Measurements from ENCODE around the gene ZNF18.
A peak's percentile ranks its signal among the peaks of the same experiment; 100 is the strongest.

The ZNF18 gene, protein sequence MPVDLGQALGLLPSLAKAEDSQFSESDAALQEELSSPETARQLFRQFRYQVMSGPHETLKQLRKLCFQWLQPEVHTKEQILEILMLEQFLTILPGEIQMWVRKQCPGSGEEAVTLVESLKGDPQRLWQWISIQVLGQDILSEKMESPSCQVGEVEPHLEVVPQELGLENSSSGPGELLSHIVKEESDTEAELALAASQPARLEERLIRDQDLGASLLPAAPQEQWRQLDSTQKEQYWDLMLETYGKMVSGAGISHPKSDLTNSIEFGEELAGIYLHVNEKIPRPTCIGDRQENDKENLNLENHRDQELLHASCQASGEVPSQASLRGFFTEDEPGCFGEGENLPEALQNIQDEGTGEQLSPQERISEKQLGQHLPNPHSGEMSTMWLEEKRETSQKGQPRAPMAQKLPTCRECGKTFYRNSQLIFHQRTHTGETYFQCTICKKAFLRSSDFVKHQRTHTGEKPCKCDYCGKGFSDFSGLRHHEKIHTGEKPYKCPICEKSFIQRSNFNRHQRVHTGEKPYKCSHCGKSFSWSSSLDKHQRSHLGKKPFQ

DNA sequence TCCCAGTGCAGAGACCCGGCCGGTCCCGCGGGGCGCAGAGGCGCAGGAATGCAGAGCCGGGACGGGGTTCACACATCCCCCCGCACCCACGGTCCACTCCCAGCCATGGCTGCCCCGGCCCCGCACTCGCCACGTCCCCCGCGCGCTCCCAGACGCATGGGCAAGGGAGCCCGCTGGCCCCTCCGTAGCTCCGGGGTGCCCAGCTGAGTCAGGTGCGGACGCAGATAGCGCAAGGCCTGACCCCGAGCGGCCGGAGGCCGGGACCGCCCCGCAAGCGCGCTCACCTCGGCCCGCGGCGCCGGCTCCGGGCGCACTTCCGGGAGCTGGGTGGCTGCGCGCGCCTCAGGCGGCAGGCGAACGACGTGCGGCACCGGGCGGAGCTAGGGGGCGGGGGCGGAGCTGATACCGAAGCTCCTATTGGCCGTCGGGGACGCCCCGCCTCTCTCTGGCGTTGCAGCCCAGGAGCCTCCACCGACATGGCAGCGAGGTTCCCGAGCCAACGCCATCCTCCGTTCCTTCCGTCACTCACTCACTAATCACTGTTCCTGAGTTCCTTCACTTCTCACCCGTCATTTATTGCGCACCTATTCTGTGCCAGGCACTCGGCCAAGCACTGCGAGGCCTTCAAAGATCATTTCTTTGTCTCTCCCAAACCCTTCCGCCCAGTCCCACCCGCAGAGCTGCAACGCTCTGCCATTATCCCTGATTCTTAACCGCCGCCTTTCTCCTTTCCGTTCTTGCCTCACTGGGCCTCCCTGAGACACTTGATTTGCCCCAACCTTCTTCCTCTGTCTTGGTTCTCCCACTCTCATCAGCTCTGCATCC lies at the start of gene ZNF18:
Gene ZNF18 (minus strand): TSS at position 329 of the 825 bp plus-strand sequence. CDS start 4,646 bp downstream, outside the sequence.
- peak; percentile 95 for DNase-seq (ENCODE audit: low read depth)

DNA sequence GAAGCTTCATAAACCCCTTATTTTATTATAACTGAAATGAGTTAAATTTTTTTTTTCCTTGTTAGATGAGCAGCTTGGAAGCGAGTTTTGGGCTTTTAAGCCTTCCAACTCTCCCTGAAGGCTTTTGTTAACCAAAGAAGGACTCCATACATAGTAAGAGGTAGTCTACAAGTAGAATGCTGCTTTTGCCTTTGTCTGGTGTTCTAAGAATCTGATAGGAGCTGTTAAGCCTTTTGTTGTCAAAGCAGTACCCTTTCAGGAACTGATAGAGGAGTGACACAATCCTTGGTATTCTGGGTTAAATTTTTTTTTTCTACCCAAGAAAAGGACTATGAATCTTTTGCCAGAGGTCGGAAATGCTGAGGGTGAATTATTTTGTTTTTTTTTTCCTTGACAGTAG lies 49.5 kb upstream of the ZNF18 start:
- no peak for DNase-seq (ENCODE audit: low read depth)

DNA sequence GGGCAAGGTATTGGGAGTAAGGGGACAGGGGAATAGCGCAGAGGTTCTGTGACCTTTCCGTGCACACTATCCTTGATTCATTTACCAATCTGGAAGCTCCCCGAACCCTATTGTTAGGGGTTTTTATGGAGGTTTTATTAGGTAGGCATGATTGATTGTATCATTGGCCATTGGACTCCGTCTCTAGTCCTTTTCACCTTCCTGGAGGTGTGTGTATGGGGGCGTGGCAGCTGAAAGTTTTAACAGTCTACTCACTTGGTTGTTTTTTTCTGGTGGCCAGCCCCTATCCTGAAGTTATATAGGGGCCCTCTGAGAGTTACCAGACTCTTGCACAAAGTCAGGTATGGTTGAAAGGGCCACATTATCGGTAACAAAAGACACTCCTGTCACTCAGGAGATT lies 46.4 kb upstream of the ZNF18 start:
- DNase-seq (ENCODE audit: low read depth) = no peak

DNA sequence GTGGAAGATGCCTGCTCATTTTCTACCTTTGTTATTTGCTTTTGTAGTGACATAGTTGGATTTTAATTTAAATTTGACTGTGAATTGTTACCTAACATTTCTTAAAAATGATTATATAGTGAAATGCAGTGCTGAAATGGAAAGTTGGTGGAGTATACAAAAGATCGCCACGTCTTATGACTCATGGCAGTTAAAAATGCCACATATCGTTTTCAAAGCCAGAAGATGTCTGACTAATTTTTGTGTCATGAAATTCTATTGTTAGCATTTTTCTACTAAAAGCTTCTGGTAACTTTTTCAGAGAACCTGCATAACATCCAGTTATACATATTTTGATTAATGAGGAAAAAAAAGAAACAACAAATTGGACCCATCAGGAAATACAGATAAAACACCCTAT lies 44.0 kb upstream of the ZNF18 start:
- DNase-seq (ENCODE audit: low read depth) = no peak

DNA sequence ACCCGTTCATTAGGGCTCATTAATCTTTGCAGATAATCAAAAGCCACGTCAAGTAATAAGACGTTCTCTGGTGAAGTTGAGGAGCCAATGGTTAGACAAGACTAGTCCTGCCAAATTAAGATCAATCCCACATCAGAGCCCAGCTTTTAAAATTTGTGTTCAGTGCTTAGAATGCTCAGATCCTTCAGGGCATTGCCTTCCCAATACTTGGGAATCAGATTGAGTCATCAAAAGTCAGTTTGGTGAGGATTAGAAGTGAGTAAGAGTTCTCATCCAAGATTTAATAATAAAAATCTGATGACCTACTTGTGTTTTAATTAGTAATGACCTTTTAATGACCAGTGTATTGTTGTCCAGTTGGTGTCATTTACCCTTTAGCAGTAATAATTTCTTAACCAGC lies 43.2 kb upstream of the ZNF18 start:
- DNase-seq (ENCODE audit: low read depth) = no peak

DNA sequence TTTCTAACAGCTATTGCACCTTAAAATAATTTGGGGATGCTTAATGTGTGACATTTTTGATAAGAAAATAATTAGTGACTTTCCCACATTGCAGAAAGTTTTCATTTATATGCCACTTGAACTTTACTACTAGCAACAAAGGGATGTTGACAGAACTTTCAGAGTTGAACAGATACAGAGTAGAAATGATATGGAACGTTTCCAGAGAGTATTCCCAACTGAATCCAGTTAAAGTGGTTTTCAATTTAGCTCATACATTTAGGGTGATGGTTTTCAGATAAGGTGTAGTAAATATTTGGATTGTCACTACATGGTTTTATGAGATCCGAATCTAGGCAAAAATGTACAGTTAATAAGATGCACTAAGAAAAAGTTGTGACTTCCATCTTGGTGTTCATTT lies 40.7 kb upstream of the ZNF18 start:
- DNase-seq (ENCODE audit: low read depth) = no peak

DNA sequence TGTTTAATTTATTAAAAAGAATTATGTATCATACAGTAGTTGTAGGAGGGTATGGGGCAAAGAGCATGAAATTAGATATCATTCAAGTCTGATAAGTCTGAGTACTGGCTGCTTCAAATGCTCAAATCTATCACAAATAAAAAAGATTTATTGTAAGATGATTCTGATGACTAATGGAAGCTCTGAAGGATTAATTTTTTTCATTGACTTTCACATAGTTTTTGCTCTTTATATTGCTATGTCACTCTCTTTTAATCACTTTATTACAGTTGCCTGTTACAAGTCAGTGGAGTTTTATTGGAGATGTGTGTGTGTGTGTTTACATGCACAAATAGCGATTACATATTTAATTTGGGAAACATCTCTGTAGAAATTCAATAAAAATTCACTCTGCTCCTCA lies 38.4 kb upstream of the ZNF18 start:
- no peak for DNase-seq (ENCODE audit: low read depth)

DNA sequence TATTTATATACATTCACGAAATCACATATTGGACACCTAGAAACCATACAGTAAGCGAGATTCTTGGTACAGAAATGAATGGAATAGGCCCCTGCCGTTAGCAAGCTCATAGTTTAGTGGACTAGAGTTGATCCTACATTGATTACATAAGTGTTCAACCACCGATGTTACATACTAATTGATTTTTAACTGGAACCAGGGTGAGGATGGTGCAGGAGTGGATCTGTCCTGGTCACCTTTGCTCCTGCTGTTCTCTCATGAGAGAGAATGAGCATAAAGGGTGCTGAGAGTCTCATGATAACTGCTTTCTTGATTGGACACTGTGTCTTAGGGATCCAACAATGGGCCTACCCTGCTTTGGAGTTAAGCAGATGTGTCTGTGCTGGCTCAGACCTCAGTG lies 37.3 kb upstream of the ZNF18 start:
- DNase-seq (ENCODE audit: low read depth) = no peak

DNA sequence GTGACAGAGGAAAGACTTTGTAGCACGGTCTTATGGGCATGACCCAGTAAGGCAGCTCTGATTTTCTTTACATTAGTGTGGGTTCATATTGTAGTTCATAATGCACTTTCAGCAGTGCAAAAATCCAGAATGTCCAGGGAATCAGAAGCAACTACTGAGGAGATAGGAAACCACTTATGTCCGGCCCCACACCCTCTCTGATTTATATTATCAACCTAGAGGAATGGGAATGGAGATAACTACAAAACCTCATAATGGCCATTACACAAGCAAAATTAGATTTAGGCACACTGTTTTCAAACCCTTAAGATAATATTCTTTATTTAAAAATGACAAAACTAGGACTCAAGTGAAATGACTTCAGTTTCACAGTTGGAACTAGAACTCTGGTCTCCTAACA lies 31.3 kb upstream of the ZNF18 start:
- DNase-seq (ENCODE audit: low read depth) = no peak

DNA sequence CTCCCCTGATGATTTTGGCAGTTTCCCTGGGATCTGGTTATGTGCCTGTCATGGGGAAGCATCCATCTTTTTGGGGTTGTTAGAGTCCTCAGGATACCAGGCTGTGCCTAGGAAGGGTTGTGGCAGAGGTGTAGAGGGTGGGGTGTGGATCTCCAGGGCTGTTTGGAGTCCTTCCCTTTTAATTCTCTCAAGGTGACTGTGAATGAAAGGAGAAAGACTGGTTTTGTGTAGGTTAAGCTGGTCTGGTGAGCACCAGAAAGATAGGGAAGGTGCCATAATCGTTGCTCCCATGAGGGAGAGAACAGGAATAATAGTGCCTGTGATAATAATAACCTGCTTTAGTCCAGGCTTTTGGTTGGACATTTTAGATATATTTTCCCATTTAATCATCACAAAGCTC lies 30.4 kb upstream of the ZNF18 start:
- DNase-seq (ENCODE audit: low read depth) = no peak

DNA sequence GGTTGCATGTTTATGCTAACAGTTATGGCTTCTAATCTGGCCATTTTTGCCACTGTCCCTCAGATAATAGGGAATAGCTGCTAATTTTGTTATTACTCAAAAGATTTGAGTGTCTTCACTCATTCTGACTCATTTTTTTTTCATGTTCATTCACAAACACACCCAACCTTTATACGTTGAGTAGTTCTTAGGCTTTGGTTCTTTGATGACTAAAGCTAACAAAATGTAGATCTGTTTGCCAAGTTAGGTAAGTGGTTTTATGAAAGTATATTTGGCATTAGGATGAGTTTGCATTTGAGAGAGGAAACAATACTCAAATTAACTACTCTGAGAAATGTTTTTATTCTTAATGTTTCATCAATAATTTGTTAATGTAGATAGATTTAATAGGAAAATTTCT lies 27.1 kb upstream of the ZNF18 start:
- no peak for DNase-seq (ENCODE audit: low read depth)

DNA sequence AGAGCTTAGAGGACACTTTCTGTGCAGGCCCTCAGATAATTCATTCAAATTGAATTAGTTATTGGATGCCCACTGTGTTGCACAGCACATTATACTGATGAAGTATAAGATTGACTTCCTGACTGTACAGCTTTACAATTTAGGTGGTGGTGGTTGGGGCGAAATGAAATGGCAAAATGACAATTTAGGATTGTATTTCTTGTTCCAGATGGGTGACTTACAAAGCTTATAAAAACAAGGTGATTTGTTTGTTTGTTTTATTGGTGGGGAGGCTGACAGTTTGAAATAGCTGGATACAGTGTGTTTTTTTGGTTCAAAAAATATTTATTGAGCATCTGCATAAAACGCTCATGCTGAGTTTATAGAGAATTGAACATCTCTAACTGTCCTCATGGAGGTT lies 25.0 kb upstream of the ZNF18 start:
- no peak for DNase-seq (ENCODE audit: low read depth)

DNA sequence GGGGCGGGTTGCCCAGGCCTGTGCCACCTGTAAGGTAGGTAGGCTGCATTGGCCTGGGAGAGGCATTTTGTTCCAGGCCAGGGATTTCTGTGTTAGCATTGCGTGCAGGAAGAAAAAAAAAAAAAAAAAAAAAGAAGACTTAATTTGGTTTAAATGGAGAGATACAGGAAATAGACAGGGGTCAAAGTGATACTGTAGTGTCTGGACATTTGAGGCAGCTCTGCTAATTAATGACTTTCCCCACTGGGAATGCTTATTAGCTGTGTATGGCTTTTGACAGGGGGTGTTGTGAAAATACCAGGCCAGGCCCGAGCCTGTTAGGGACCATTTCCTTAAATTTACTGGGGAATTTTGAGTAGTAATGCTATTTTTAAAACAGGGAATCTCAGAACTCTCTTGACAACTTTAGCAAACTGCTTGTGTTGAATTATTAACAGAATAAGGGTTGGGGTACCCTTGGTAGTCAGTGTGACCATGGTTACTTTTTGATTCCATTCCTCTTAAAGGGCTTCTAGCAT lies 24.4 kb upstream of the ZNF18 start:
- no peak for DNase-seq (ENCODE audit: low read depth)

DNA sequence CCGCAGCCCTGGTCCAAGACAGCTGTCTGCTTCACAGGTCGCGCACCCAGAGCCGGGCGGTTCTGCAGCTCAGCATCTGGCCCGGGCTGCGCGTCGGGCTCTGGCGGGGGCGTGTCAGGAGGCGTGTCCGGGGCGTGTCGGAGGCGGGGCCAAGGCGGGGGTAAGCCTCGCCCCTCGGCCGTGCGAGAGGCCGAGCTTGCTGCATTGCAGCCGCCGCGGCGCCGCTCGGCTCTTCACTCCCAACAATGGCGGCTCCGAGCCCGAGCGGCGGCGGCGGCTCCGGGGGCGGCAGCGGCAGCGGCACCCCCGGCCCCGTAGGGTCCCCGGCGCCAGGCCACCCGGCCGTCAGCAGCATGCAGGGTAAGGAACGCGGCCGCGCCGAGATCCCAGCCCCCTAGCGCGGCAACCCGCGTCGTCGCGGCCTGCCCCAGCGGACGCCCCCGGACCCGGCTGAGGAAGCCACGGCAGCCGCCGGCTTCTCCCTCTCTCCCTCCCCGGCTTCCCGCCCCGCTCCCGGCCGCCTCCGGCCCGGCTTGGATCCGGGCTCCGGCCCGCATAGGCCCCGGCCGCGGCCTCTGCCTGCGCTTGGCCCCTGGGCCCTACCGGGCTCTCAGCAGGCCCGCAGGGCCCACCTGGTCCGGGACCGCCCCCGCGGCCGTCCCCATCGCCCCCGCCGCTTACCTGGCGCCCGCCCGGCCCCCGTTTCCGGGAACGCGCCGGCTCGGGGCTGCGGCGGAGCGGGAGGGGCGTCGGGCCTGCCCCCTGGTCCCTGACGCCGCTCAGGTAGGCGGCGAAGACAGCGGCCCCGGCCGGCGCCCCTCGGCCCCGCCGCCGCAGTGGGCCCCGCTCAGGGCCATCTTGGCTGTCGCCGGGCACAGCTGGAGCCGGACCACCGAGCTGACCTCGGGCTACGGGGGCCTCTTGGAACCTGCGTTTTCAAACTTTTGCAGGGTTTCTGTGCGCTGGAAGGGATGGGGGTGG lies 23.7 kb upstream of the ZNF18 start, which contains the start of gene MAP2K4:
Gene MAP2K4 (plus strand): TSS at position 236 of the 981 bp plus-strand sequence. CDS start 10 bp downstream, at position 246.
- peak; percentile 89 for DNase-seq (ENCODE audit: low read depth)

DNA sequence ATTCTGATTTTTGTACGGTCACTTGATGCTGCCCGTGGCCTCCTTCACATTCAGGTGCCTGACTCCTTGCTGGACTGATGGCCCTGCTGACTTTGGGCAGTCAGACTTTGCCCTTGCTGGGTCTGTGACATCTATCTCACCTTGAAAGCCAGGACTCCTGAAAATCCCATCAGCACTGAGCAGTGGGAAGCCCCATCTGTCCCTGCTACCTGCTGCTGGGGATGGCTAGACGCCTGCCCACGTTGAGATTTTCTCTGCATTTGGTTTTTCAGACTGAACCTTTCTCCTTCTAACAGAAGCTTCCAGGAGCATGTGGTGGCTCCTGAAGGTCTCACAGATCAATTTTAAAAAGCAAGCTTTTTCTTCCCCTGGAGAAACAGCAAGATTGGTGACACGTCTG lies 10.2 kb upstream of the ZNF18 start:
- DNase-seq (ENCODE audit: low read depth) = no peak

DNA sequence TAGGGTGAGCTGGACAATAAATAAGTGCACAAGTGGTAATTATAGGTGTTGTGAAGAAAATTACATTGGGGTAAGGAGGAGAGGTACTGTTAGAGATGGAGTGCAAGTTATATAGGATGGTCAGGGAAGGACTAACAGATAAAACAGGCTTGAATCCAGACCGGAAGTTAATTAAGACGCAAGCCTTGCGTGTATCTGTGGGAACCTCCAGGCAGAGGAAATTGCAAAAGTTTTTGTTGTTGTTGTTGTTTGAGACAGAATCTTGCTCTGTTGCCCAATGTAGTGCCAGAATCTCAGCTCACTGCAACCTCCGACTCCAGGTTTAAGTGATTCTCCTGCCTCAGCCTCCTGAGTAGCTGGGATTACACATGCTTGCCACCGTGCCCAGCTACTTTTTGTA lies 2.4 kb upstream of the ZNF18 start:
- DNase-seq (ENCODE audit: low read depth) = no peak

DNA sequence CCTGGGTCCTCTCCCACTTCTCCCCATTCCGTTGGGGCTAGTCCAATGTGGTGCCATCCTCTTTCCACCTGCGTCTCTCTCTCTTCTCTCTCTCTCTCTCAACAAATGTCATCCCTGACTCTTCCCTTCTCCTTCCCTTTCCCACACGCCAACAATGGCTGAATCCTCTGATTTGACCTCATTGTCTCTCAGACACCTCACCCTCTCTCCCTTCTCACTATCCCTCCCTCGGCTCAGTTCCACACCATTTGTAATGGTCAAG lies 628 bp upstream of the ZNF18 start:
- no peak for DNase-seq (ENCODE audit: low read depth)

DNA sequence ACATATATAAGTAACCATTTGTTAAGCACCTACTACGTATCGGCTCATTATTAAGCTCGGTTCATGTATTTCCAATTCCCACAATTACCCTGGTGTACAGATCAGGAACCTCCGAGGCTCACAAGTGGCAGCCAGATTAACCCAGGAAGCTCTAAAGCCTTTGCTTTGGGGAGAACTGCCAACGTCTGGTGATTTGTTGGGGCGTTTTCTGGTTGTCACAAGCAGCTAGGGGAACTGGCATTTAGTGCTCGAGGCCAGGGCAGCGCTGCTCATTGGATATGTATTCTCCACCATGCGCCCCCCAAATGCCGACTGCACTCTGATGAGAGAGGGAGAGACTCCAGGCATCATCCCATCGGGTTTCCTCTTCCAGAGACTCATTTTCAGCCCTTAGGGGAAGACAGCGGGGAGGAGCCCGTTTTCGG lies 541 bp downstream of the ZNF18 start:
- no peak for DNase-seq (ENCODE audit: low read depth)

DNA sequence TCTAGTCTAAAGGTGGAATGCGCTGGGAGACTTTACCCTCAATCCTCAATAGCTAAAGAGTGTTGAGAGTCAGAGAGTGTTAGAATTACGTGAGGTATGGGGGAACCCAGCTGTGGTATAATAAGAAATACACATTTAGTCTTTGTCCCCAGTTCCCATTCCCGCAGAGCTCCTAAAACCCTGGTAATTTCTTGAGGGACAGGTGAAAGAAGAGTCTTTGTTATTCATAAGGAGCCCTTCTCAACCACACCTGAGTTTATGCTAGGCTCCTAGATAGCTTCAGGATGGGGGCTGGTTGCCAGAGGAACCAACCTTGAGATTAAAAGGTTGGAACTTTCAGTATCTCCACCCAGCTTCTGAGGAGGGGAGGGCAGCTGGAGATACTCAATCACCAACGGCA lies 5.8 kb downstream of the ZNF18 start:
- no peak for DNase-seq (ENCODE audit: low read depth)

DNA sequence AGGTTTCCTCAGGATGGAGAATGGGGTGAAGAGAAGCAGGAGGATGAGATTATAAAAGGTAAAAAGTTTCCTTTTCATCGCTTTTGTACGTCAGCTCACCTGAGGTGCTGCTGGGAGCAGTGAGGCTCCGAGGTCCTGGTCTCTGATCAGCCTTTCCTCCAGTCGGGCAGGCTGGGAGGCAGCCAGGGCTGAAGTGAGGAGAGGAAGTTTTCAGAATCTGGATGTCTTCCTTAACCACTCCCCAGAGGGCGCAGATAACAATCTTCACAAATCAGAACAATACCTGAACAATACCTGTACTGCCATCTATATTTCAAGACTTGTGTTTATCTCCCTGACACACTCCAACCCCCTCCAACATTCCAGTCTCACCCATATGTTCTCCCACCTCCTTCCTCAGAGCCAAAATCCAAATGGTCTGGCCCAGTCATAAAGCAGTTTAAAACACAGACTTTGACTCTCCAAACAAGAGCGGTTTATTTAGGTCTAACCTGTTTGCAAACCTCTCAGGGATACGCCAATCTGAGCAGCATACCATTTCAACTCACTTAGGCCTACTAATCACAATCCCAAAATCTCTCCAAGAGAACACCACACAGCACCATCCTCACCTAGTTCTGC lies 6.8 kb downstream of the ZNF18 start:
- no peak for DNase-seq (ENCODE audit: low read depth)

DNA sequence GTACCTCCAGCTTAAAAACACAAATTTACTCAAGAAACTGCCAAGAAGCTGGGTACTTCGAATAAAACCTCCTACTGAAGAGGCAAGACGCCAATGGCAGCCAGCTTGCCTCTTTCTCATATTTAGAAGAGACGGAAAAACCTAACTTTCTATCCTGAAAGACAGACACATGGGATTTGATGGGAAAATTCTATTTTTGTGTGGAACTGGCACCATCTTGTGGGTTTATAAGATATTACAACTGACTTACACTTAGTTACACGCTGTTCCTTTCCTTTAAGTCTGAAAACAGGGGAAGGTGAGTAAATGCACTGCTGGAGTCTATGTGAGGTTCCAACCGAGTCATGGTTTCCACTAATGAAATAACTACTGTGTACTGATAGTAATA lies 10.3 kb downstream of the ZNF18 start:
- DNase-seq (ENCODE audit: low read depth) = no peak
